ENCODE measurements around the gene MED15. TPM values are rescaled to one million over a fixed set of nuclear protein-coding genes. Genes with fewer than 3 reads are reported as not detected.

Gene MED15
- total and polyA plus RNA-seq, 2 of the 8 experiments (the other 6 are each of a cell fraction or from before 2014, with no cell fraction given): 28.3 to 57.1 TPM

DNA sequence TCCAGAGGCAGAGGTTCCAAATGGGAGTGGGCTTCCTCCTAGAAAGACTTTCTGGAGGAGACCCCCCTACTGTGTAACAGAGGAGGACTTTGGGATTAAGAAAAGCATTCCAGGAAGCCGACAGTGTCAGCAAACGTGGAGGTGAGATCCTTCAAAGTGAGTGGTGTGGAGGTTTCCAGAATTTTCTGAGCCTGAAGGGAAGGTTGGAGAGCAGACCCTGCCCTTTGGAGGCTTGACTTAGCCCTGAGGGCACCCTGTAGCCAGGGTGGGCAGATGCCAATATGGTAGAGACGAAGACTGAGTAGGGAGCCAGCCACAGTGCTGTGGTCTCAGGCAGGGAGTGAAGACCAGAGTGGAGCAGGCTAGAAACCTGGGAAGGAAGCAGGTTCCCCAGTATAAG, 10.0 kb upstream of the MED15 start:
- Histone ChIP-seq H3K9ac (replicated peaks in 1 of 4; ENCODE audit: extremely low read depth in 1 of 4, low read depth in 3 of 4, low read length in 3 of 4) (no peak overlapping the region; a peak in 1 of 7 replicates), H4K91ac (replicated peaks; ENCODE audit: insufficient read length, low read length) (no peak overlapping the region), H3K9me3 (ENCODE audit: insufficient read depth in 2 of 2, low read depth in 1 of 2, low read length in 1 of 2) (no peaks in the 10 kb centered on the region), H3K79me1 (ENCODE audit: low read depth, low read length) (no peaks in the 10 kb centered on the region), H3K36me3 (ENCODE audit: control insufficient read depth in 2 of 4, insufficient read depth in 4 of 4, low read length in 3 of 4) (peaks cover 0 to 2% (median 0%) of the 10 kb centered on the region in 4 experiments; a peak in 3 of 8 replicates), H2BK120ac (replicated peaks; ENCODE audit: low read depth, low read length) (no peak overlapping the region), H4K20me1 (replicated peaks in 1 of 2; ENCODE audit: control insufficient read depth in 1 of 2, insufficient read depth in 2 of 2, low read length in 2 of 2) (peaks cover 2 to 6% of the 10 kb centered on the region in 2 experiments), H3K4me3 (ENCODE audit: extremely low read depth in 1 of 4, insufficient read depth in 2 of 4, low read depth in 3 of 4, low read length in 4 of 4) (peak overlapping the region in 2 of 4 experiments; percentile 4 to 87; a peak in 5 of 8 replicates), H2AFZ (ENCODE audit: low read length) (no peak overlapping the region), H2BK5ac (ENCODE audit: low read depth, low read length) (no peak overlapping the region), H3K79me2 (ENCODE audit: control insufficient read depth in 1 of 2, insufficient read depth in 2 of 2, low read length in 2 of 2) (0 out of 4 replicates have a peak, but pooled peaks cover 0 to 3% of the 10 kb centered on the region in 2 experiments), H2AK5ac (ENCODE audit: low read depth, low read length) (no peak overlapping the region), H2BK12ac (ENCODE audit: low read depth, low read length) (no peak overlapping the region; the same call in 1 of the 2 replicates), H2BK15ac (ENCODE audit: low read length) (no peak overlapping the region), H3K4me1 (replicated peaks in 1 of 4; ENCODE audit: control insufficient read depth in 3 of 4, insufficient read depth in 4 of 4, low read length in 3 of 4) (peaks cover 0 to 8% (median 4%) of the 10 kb centered on the region in 4 experiments; a peak in 3 of 7 replicates), H3K23ac (ENCODE audit: insufficient read length) (no peak overlapping the region), H4K8ac (ENCODE audit: extremely low read depth, insufficient read depth, low read length) (peak overlapping the region; percentile 45; the same call in 1 of the 2 replicates), H2BK20ac (ENCODE audit: low read length) (no peak overlapping the region), H3K27me3 (replicated peaks in 1 of 4; ENCODE audit: control insufficient read depth in 3 of 4, extremely low read depth in 1 of 4, insufficient read depth in 3 of 4, low read length in 3 of 4) (peaks cover 0 to 12% (median 10%) of the 10 kb centered on the region in 4 experiments; a peak in 5 of 7 replicates), H3K4me2 (ENCODE audit: insufficient read depth in 1 of 2, low read depth in 2 of 2, low read length in 2 of 2) (peak overlapping the region; percentile 21 to 67; a peak in 3 of 4 replicates), H3K4ac (replicated peaks; ENCODE audit: insufficient read length, low read depth, low read length) (peak overlapping the region; percentile 75), H4K5ac (ENCODE audit: insufficient read length, low read depth, low read length) (no peak overlapping the region), H3K56ac (replicated peaks; ENCODE audit: insufficient read length, low read depth, low read length) (no peak overlapping the region), H3K18ac (ENCODE audit: extremely low read depth, low read length) (no peak overlapping the region; the same call in 1 of the 2 replicates), H3K23me2 (ENCODE audit: low read depth, low read length) (peaks cover 12% of the 10 kb centered on the region; the same call in 1 of the 2 replicates), H3K27ac (ENCODE audit: low read depth, low read length) (no peak overlapping the region), H3K14ac (ENCODE audit: insufficient read length) (no peak overlapping the region)
- DNase-seq (ENCODE audit: low read depth in 1 of 2, low spot score in 2 of 2): no peak
- CTCF ChIA-PET (ENCODE audit: partially characterized antibody): interaction anchor here (1.0 to 1.3 kb wide), 2 partner anchors 79 to 340 kb away, joined by 3 to 5 read pairs; no protein-coding TSS in a partner anchor
- POLR2A ChIA-PET (ENCODE audit: partially characterized antibody): no interaction called here
- WGBS, 2 experiments (ENCODE audit: extremely low coverage in 1 of 2, insufficient coverage in 1 of 2, insufficient read length in 1 of 2, insufficient replicate concordance in 2 of 2, low coverage in 1 of 2, low lambda C conversion rate in 2 of 2, missing lambda C conversion rate in 1 of 2): 71% methylated on average over 3 of the region's 3 CpGs; no CpG with 5 or more reads in 1 of the 2 experiments
- FAIRE-seq: no peak
- TF ChIP-seq RXRA (IDR thresholded peaks at IDR 0.05; ENCODE audit: insufficient read depth, low read depth, low read length) (no peak), GTF2F1 (IDR thresholded peaks at IDR 0.05; ENCODE audit: borderline replicate concordance, low read depth, low read length) (no peak), FOSL1 (IDR thresholded peaks at IDR 0.05; ENCODE audit: insufficient read depth, low read depth, low read length) (no peak), KDM4A (IDR thresholded peaks at IDR 0.05; ENCODE audit: low read depth, low read length, severe bottlenecking) (no peak), CHD2 (IDR thresholded peaks at IDR 0.05; ENCODE audit: low read length) (no peak), TAF1 (IDR thresholded peaks at IDR 0.05; ENCODE audit: low read depth, low read length) (no peak), SIX5 (IDR thresholded peaks at IDR 0.05; ENCODE audit: low read depth, low read length) (no peak), BCL11A (IDR thresholded peaks at IDR 0.05; ENCODE audit: low read depth in 2 of 2, low read length in 2 of 2) (no peak), CREB1 (IDR thresholded peaks at IDR 0.05) (no peak)
- TF ChIP-seq, protein P1, sequence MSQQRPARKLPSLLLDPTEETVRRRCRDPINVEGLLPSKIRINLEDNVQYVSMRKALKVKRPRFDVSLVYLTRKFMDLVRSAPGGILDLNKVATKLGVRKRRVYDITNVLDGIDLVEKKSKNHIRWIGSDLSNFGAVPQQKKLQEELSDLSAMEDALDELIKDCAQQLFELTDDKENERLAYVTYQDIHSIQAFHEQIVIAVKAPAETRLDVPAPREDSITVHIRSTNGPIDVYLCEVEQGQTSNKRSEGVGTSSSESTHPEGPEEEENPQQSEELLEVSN (IDR thresholded peaks at IDR 0.05): no peak

Data from H1 (cell line).